Large intestine (tissue), 3 donors: Measurements from ENCODE around the gene UBASH3A. TPM values are rescaled to one million over a fixed set of nuclear protein-coding genes. Genes with fewer than 3 reads are reported as not detected.
A peak's percentile ranks its signal among the peaks of the same experiment; 100 is the strongest.
"Not testable (repeated sequence)": the region's sequence is repeated elsewhere in the genome, so short reads cannot be mapped to it uniquely, and the experiment has no call there.

Experiments
- DNase-seq, 2 donors: peaks; one replicate each; pipeline versions ENCODE4 v3.0.0 to v3.0.0-alpha.2; 2013
- H3K27ac ChIP-seq: one replicate; pipeline ENCODE4 v1.5.1; 2013; ENCODE audit warnings: low read length
- H3K27me3 ChIP-seq: 2 replicates; pipeline ENCODE4 v1.6.1; 2013; ENCODE audit warnings: low read length; ENCODE audit not compliant: control insufficient read depth, insufficient read depth
- H3K36me3 ChIP-seq: 2 replicates; pipeline ENCODE4 v1.6.1; 2013; ENCODE audit warnings: low read length; ENCODE audit not compliant: control insufficient read depth, insufficient read depth
- H3K4me1 ChIP-seq: one replicate; pipeline ENCODE4 v1.6.1; 2013; ENCODE audit warnings: low read length; ENCODE audit not compliant: control insufficient read depth, insufficient read depth
- H3K4me3 ChIP-seq: one replicate; pipeline ENCODE4 v1.5.1; 2013; ENCODE audit warnings: low read length
- H3K9me3 ChIP-seq: one replicate; pipeline ENCODE4 v1.6.1; 2013; ENCODE audit warnings: mild to moderate bottlenecking, low read depth, low read length, moderate library complexity; ENCODE audit not compliant: control insufficient read depth
- WGBS: methylation state at CpG from one replicate; pipeline ENCODE4 v1.1.5; 2013; ENCODE audit warnings: low lambda C conversion rate; ENCODE audit not compliant: insufficient coverage; 5-methylcytosine and 5-hydroxymethylcytosine counted together
- polyA plus RNA-seq: library from polyadenylated mRNA; unstranded; fragments of 120-200 nt; gene quantifications from one replicate; pipeline ENCODE4 v1.2.1, GENCODE V29; 2013

UBASH3A gene
- polyA plus RNA-seq, 1 donor, result 0.73 TPM

GRCh38 chr21:42398436-42399028 lies 5.2 kb upstream of the UBASH3A start:
- Histone ChIP-seq H3K27me3 (no peaks in the 10 kb centered on the region), H3K9me3 (no peaks in the 10 kb centered on the region), H3K4me1 (peaks cover 15% of the 10 kb centered on the region), H3K4me3 (no peak overlapping the region), H3K36me3 (no peaks in the 10 kb centered on the region), H3K27ac (peak overlapping the region; percentile 44)
- peak; percentile 56 to 82 for DNase-seq
- no CpG with 5 or more reads among the region's 12 CpGs for WGBS

- Histone ChIP-seq H3K9me3 (no peaks in the 10 kb centered on the region), H3K4me1 (peaks cover 15% of the 10 kb centered on the region), H3K27ac (no peak overlapping the region), H3K36me3 (no peaks in the 10 kb centered on the region), H3K27me3 (no peaks in the 10 kb centered on the region), H3K4me3 (no peak overlapping the region)
- WGBS, result 63% methylated on average over 2 of the region's 4 CpGs
- no peak for DNase-seq
Measured at GRCh38 chr21:42400525-42400924, 3.2 kb upstream of the UBASH3A start.

- DNase-seq, result no peak
- Histone ChIP-seq H3K4me1 (peaks cover 15% of the 10 kb centered on the region), H3K27ac (peak overlapping the region; percentile 37), H3K9me3 (no peaks in the 10 kb centered on the region), H3K4me3 (no peak overlapping the region), H3K36me3 (no peaks in the 10 kb centered on the region), H3K27me3 (no peaks in the 10 kb centered on the region)
- WGBS, result 67% methylated on average over 1 of the region's 3 CpGs
Measured at GRCh38 chr21:42401154-42401553, 2.5 kb upstream of the UBASH3A start.

GRCh38 chr21:42401820-42402251 lies 1.9 kb upstream of the UBASH3A start:
- Histone ChIP-seq H3K4me3 (no peak overlapping the region), H3K27me3 (no peaks in the 10 kb centered on the region), H3K27ac (peak overlapping the region; percentile 37), H3K9me3 (no peaks in the 10 kb centered on the region), H3K36me3 (no peaks in the 10 kb centered on the region), H3K4me1 (peaks cover 15% of the 10 kb centered on the region)
- DNase-seq, result no peak
- WGBS, result 40% methylated on average over 1 of the region's 2 CpGs

- WGBS, result 100% methylated on average over 1 of the region's 10 CpGs
- Histone ChIP-seq H3K27ac (no peak overlapping the region), H3K4me3 (no peak overlapping the region), H3K9me3 (no peaks in the 10 kb centered on the region), H3K27me3 (no peaks in the 10 kb centered on the region), H3K36me3 (no peaks in the 10 kb centered on the region), H3K4me1 (peaks cover 5% of the 10 kb centered on the region)
- DNase-seq, result no peak
Measured at GRCh38 chr21:42404539-42404938, 837 bp downstream of the UBASH3A start.

GRCh38 chr21:42405064-42406013 lies 1.6 kb downstream of the UBASH3A start:
- no peak for DNase-seq
- no peaks in the 10 kb centered on the region for H3K36me3 ChIP-seq
- H3K27ac ChIP-seq, result no peak overlapping the region
- H3K4me3 ChIP-seq, result no peak overlapping the region
- peaks cover 5% of the 10 kb centered on the region for H3K4me1 ChIP-seq
- no peaks in the 10 kb centered on the region for H3K27me3 ChIP-seq
- H3K9me3 ChIP-seq, result no peaks in the 10 kb centered on the region
- WGBS, result 93% methylated on average over 3 of the region's 23 CpGs

GRCh38 chr21:42406201-42406621 lies 2.5 kb downstream of the UBASH3A start:
- no peak for DNase-seq
- Histone ChIP-seq H3K4me3 (no peak overlapping the region), H3K9me3 (no peaks in the 10 kb centered on the region), H3K4me1 (peaks cover 5% of the 10 kb centered on the region), H3K36me3 (no peaks in the 10 kb centered on the region), H3K27me3 (no peaks in the 10 kb centered on the region), H3K27ac (no peak overlapping the region)
- WGBS, result no CpG with 5 or more reads among the region's 10 CpGs

GRCh38 chr21:42406866-42407265 lies 3.2 kb downstream of the UBASH3A start:
- no CpG with 5 or more reads among the region's 7 CpGs for WGBS
- DNase-seq, result no peak
- Histone ChIP-seq H3K9me3 (no peaks in the 10 kb centered on the region), H3K4me1 (no peaks in the 10 kb centered on the region), H3K27ac (no peak overlapping the region), H3K4me3 (no peak overlapping the region), H3K27me3 (no peaks in the 10 kb centered on the region), H3K36me3 (no peaks in the 10 kb centered on the region)

GRCh38 chr21:42407476-42407875 lies 3.8 kb downstream of the UBASH3A start:
- Histone ChIP-seq H3K36me3 (no peaks in the 10 kb centered on the region), H3K27me3 (no peaks in the 10 kb centered on the region), H3K4me3 (no peak overlapping the region), H3K9me3 (no peaks in the 10 kb centered on the region), H3K4me1 (no peaks in the 10 kb centered on the region), H3K27ac (no peak overlapping the region)
- DNase-seq, result no peak
- WGBS, result no CpG with 5 or more reads among the region's 5 CpGs

- not testable (repeated sequence) for DNase-seq, H3K27me3 ChIP-seq, H3K27ac ChIP-seq, H3K36me3 ChIP-seq, H3K4me1 ChIP-seq, H3K4me3 ChIP-seq, H3K9me3 ChIP-seq
- 92% methylated on average over 3 of the region's 5 CpGs for WGBS
Measured at GRCh38 chr21:42408718-42409117, 5.0 kb downstream of the UBASH3A start.
